Right lobe of liver (tissue), 4 donors: Measurements from ENCODE around the gene IGSF9B.

Source experiments
- POLR2A ChIP-seq: fragments of 450-650 bp; IDR thresholded peaks from one replicate; pipeline ENCODE4 v1.6.1; 2017; ENCODE audit warnings: antibody characterized with exemption, mild to moderate bottlenecking
- TF ChIP-seq, protein P1 (sequence below), 4 donors: fragments of 200-600 bp in 3 of 4; fragments of 450-650 bp in 1 of 4; IDR thresholded peaks; one replicate each; pipeline versions ENCODE4 v1.5.1 to v1.8.0; 2016 to 2022; ENCODE audit warnings: antibody characterized with exemption in 4 of 4, mild to moderate bottlenecking in 2 of 4
- donor health status: DM: no; HTN: no; CAD: no.
- donor health status: DM: no; HTN: no; CAD: no.
- donor health status: DM: no; HTN: yes; CAD: no.

DNA sequence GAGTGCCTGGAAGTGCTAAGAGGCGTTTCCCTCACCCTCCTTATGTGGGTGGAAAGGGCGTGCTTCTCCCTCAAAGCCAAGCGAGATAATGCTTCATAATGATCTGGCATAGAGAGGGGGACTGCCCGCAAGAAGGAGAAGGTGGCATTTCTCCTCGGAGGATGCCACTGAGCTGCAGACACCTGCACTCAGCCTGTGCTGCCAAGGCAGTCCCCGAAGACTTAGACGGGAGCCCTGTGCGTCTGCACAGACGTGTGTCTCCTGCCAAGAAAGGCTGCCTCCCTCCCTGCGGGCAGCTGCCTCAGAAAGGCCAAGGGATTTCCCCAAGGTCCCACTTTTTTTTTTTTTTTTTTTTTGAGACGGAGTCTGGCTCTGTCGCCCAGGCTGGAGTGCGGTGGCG, 63.4 kb downstream of the IGSF9B start:
- TF ChIP-seq POLR2A = no peak
- TF ChIP-seq, protein P1, sequence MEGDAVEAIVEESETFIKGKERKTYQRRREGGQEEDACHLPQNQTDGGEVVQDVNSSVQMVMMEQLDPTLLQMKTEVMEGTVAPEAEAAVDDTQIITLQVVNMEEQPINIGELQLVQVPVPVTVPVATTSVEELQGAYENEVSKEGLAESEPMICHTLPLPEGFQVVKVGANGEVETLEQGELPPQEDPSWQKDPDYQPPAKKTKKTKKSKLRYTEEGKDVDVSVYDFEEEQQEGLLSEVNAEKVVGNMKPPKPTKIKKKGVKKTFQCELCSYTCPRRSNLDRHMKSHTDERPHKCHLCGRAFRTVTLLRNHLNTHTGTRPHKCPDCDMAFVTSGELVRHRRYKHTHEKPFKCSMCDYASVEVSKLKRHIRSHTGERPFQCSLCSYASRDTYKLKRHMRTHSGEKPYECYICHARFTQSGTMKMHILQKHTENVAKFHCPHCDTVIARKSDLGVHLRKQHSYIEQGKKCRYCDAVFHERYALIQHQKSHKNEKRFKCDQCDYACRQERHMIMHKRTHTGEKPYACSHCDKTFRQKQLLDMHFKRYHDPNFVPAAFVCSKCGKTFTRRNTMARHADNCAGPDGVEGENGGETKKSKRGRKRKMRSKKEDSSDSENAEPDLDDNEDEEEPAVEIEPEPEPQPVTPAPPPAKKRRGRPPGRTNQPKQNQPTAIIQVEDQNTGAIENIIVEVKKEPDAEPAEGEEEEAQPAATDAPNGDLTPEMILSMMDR (IDR thresholded peaks at IDR 0.05) = no peak
